HG02840 (cell line): ENCODE measurements around the gene PRAC2.

Experiments used
- ATAC-seq: cut with Tn5 transposase; IDR thresholded peaks from one replicate; pipeline ENCODE4 v1.9.1; 2021; ENCODE audit warnings: mild to moderate bottlenecking, moderate library complexity, moderate number of reproducible peaks; ENCODE audit not compliant: unreplicated experiment, low FRiP score

The PRAC2 gene

DNA sequence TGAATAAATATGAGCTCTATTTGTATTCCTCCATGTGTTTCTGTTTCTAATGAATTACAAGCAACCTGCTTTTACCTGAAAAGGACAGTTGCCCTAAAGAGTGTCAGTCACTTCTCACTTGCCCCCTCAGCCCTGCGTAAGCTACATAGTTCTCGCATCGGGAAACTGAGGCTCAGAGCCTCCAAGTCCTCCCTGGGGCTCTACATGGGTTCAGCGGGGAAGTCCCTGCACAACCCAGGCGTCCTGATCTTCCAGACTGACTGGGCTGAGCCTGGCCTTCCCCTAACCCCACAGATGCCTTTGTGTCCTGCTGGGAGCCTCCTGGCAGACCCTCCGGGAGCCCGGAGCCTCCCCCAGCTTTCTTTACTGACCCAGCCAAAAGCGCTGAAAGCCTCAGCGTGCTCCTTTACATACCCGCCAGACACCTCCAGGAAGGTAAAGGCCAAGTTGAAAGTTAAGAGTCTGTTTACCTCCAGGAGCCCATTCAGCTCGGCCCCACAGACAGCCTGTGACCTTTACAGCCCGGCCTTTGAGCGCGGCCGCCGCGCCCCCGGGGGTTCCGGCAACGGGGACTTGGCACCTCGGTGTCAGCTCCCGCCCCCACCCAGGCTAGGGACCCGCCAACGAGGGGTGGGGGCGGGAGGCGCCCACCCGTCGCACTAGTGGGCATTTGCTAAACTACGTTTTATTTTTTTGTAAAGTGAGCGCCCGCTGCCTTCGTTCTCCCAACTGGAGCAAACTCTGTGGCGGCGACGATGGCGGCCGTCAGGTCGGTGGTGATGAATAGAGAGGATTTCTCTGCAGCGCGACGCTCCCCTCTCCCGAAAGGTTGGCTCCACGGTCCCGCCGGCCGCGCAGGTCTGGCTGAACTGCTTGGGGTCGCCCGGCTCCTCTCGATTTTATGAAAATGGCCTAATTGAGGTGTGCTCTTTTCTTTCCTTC is 10.0 kb downstream of the PRAC2 start:
- ATAC-seq = no peak

DNA sequence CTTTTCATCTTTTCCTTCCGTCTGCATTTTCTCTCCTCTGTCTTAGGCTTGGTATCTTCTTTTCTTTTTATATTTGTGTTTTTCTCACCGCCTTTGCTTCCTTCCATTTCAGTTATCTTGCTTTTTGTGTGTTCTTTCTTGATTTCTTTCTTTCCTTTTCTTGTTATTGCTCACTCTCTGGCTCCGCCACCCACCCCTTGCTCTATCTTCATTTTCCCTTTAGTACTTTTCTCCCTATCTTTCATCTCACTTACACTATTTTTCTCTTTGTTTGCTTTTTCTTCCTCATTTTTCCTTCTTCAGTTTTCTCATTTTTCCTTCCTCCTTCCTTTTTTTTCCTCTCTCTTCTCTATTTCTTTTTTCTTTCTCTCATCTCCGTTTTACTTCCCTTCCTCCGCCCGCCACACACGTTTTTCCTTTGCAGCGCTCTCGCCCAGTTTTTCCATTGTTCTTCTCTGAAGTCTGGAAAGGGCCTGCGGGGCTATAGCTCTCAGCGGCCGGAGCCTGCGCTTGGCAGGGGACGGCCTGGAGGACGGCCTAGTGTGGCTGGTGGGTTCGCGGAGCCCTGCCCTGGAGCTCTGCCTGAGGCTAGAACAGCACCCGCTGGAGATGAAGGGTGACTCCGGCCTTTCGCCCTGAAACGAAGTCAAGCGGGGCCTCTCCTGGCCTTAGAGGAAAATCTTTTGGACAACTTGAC is 10.8 kb downstream of the PRAC2 start:
- ATAC-seq = no peak

DNA sequence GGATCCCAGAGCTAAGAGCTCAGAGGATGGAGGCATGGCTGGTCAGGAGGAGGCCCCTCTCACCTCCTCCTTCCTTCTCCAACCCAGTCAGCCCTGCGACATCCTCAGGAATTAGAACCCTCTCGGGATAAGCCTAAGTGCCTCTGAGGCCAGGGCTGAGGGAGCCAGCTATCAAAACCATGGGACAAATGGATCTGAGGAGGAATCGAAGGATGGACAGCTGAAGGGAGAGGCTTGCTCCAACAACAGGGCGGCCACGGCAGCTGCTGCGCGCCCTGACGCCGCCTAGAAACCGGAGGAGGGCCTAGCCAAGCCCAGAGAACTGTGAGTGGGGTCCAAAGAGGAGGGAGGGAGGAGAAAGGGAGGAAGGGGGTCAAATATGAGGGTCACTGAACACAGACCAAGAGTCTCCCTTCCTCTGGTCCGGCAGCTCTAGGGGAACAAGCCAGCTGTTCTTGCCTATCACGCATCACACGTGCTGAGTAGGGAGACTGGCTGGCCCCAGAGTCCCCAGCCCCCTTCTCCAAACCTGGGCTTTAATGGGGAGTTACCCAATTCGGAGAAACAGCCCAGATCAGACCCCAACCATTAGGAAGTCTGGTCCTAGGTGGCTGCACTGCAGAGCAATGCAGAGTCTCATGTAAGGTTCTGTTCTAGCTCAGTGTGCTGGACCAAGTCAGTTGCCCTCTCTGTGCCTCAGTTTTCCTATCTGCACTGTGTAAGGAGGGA is 11.5 kb downstream of the PRAC2 start:
- ATAC-seq = no peak

GRCh38 chr17:48735062-48735351 is 12.0 kb downstream of the PRAC2 start:
- no peak for ATAC-seq

- ATAC-seq = no peak
Observed at GRCh38 chr17:48737330-48738043, 14.5 kb downstream of the PRAC2 start.

DNA sequence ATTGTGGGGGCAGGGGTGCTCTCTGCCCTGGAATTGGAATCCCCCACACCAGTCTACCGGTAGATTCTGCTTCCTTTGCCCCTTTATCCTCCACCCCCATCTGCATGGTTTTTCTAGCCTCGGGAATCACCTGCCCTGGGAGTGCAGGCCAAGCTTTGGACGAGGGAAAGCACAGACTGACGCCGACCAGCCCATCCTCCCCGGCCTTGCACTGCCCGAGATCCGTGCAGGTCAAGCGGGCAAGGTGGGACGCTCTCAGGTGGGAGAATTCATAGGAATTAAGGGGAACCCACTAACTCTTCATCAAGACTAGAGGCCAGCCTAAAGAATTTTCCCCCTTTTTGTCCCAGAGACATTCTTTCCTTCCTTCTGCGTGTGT is 15.4 kb downstream of the PRAC2 start:
- ATAC-seq = no peak

- no peak for ATAC-seq
Observed at GRCh38 chr17:48738803-48739526, 16.0 kb downstream of the PRAC2 start.

DNA sequence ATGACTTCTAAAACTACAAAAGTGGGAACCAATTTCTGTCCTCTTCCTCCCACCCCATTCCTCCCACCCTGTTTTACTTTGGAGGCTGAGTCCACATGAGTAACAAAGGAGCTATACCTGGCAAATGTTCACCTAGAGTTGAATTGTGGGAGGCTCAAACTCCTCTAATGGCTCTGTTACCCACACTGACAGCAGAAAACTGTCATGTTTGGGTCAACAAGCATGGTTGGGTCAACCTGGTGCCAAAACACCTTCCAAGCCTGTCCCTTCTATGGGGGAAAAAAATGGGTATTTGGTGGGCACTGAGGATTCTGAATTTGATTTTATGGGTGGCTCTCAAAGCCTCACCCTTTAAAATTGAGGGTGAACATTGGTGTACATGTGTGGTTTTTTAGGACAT is 17.6 kb downstream of the PRAC2 start:
- ATAC-seq = no peak

GRCh38 chr17:48745381-48746275 is 22.6 kb downstream of the PRAC2 start:
- no peak for ATAC-seq

DNA sequence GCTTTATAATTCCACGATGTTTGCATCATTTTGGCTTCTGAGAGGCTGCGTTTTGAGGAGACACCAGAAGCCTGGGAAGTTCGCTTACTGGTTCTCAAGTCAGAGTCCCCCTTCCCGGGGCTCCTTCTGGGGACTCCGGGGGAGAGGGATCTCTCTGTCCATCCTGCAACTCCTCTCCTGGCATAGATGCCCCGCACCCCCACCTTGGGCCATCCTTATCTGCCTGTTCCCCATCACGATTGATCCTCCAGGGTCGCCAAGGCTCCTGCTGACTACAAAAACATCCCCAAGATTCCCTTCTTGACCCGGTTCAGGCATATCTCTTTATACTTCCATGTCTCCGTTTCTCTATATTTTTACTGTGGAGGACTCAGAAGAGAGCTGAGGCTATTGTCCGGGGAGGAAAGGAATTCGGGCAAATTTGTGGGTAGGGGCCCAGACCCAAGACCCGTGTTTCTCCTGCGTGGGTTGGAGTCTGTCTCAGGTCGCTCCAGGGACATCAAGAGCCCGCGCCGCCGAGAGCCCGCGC is 24.0 kb downstream of the PRAC2 start:
- ATAC-seq = no peak

DNA sequence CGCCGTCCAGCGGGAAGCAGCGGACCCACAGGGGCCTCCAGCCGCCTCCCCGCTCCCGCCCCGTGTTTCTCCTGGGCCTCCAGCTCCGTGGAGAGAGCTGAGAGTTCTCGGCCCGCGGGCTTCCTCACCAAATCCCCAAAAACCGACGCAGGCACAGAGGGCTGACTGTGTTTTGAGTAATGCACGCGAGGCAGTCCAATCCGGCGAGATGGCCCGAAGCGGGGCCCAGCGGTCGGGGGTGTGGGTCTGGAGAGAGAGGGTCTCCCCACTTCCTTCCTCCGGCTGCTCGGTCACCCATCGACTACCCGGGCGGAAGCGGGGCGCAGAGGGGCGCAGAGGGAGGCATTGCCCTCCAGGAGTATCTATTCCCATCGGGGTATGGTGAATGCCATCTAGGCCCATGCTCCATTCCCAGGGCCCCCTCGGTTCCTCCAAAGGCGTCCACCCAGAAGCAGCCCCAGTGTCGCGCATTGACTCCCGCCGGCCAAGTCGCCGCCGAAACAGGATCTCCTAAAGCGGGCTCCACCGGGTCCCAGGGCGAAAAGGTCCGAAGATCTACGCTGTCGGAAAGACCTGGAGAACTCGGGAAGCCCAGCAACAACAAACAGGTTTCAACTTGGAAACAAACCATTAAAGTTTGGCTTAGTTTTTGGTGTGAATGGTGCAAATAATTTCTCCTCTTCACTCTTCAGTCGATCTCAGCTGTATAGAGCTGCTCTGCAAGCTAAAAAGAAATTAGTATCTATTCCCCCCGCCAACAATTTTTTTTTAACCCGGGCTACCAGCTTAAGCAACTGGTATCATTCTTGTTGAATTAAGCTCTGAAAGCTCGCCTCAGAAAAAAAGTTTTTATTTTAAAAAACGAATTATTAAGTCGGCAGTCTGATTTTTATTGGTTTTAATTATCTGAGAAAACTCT is 24.7 kb downstream of the PRAC2 start:
- no peak for ATAC-seq

DNA sequence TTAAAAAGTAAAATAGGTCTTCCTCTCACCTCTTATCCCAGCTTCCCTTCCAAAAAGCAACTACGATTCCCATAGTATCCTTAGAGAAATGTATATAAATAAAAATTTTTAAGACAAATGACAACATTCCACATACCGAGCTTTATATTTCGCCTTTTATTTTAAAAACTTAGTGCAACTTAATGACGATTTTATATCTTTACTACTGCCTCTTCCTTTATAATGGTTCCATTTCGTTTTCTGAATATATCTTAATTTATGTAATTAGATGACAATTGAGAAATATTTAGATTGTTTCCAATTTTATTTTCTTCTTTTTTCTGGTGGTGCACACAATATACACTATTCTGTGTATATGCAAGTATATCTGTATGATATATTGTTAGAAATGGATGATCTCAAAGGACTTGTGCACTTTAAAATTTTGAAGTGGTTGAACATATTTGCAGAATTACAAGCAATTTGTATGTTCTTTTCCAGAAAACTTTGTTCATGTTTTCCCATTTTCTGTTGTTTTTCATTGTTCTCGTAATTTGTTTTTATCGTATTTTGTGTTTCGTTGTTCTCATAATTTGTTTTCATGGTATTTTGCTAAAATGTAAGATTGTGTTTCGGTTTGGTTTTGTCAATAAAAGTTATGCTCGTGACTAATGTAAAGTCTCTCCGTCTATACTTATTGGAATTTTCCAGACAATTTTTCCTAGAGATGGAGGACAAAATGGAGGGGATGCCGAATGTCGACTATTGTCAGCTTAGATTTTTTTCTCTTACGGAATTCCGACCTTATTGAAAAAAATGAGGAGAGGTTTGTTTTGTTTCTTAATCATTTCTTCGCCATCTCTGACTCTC is 26.0 kb downstream of the PRAC2 start:
- no peak for ATAC-seq

GRCh38 chr17:48749621-48750553 is 26.9 kb downstream of the PRAC2 start:
- ATAC-seq = no peak

GRCh38 chr17:48751172-48751571 is 28.2 kb downstream of the PRAC2 start:
- ATAC-seq = no peak

DNA sequence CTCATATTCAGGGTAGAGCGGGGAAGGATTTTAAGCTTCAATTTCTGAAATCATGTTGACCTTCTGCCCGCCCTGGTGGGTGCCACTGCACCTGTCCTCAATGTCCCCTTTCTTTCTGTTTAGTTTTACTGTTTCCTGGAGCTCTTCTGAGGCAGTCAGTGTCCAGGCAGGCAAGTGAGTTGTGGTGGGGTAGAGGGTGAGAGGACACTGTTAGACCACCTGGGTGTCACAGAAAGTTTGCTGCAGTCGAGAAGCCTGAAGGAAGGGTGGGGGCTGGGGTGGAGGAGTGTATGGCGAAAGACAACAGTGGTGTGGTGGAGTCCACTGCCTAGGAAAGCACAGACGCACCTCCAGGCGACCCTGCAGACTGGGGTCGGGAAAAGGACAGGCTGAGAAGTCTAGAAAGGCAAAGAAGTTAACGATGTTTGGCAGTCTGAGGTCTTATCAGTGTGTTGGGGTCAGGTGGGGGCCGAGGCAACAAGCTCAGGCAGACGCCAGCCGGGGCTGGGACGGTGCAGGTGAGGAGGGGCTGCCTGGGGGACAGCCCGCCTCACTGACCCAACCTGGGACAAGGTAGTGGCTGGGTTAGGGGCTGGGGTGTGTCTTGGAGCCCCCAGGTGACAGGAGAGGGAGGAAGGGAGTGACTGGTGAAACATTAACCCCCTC is 28.9 kb downstream of the PRAC2 start:
- ATAC-seq = no peak
